Naive thymus-derived CD8-positive, alpha-beta T cell (primary cell): ENCODE results near the gene TSHZ2. TPM values are rescaled to one million over a fixed set of nuclear protein-coding genes. Genes with fewer than 3 reads are reported as not detected.

Experiments
- ATAC-seq, 2 donors: fragments of 150-1000 bp; cut with Tn5 transposase in 1 of 2; sonication (Bioruptor Pico), chemical (Tn5 transposase) in 1 of 2; 1 replicate in 1 of 2; 2 replicates in 1 of 2; pipeline ENCODE4 v1.10.0; 2021; ENCODE audit warnings: mild to moderate bottlenecking in 2 of 2, moderate library complexity in 2 of 2
- POLR2A ChIA-PET: fragments of 350-600 bp; sonication (Branson Sonifier 250); formaldehyde crosslinking; loops from one replicate; lab custom pipeline; 2021; ENCODE audit warnings: antibody characterized with exemption; lab: Charles Lee
- DNase-seq, 10 donors: peaks; one replicate each; pipeline versions ENCODE4 v3.0.0 to v3.0.0-alpha.2; 2020 to 2022
- H3K27ac Mint-ChIP-seq, 10 donors: one replicate each; pipeline ENCODE4 v1.8.0; 2020 to 2022; ENCODE audit warnings: mild to moderate bottlenecking in 10 of 10, mixed read lengths in 10 of 10, moderate library complexity in 4 of 10, inconsistent platforms in 1 of 10
- H3K27me3 Mint-ChIP-seq, 5 donors: one replicate each; pipeline ENCODE4 v1.8.0; 2021 to 2022; ENCODE audit warnings: mixed read lengths in 5 of 5
- H3K36me3 Mint-ChIP-seq, 3 donors: one replicate each; pipeline ENCODE4 v1.8.0; 2020 to 2022; ENCODE audit warnings: mixed read lengths in 3 of 3, mild to moderate bottlenecking in 2 of 3, inconsistent platforms in 1 of 3
- H3K4me1 Mint-ChIP-seq, 4 donors: one replicate each; pipeline ENCODE4 v1.8.0; 2021 to 2022; ENCODE audit warnings: mixed read lengths in 4 of 4
- H3K4me3 Mint-ChIP-seq, 10 donors: one replicate each; pipeline ENCODE4 v1.8.0; 2020 to 2022; ENCODE audit warnings: mild to moderate bottlenecking in 10 of 10, mixed read lengths in 10 of 10, moderate library complexity in 6 of 10, inconsistent platforms in 1 of 10
- H3K9me3 Mint-ChIP-seq, 9 donors: one replicate each; pipeline ENCODE4 v1.8.0; 2020 to 2022; ENCODE audit warnings: mixed read lengths in 9 of 9, mild to moderate bottlenecking in 3 of 9, inconsistent platforms in 1 of 9, moderate library complexity in 1 of 9
- polyA plus RNA-seq, 3 donors: library from polyadenylated mRNA; unstranded; fragments of 300-500 nt; fragmentation: Illumina TruSeq; gene quantifications; one replicate each; pipeline ENCODE4 v1.2.3, GENCODE V29; 2021
- total RNA-seq, 8 experiments: library from RNA in 2 of 8; stranded (reverse) in 2 of 8; gene quantifications; one replicate each; pipeline ENCODE4 v1.2.3 and lab custom pipeline; 2021 to 2026

TSHZ2 gene
- total and polyA plus RNA-seq, 5 experiments from 2014 or later = 0.42 to 10.0 (median 5.1) TPM; not detected in 1

DNA sequence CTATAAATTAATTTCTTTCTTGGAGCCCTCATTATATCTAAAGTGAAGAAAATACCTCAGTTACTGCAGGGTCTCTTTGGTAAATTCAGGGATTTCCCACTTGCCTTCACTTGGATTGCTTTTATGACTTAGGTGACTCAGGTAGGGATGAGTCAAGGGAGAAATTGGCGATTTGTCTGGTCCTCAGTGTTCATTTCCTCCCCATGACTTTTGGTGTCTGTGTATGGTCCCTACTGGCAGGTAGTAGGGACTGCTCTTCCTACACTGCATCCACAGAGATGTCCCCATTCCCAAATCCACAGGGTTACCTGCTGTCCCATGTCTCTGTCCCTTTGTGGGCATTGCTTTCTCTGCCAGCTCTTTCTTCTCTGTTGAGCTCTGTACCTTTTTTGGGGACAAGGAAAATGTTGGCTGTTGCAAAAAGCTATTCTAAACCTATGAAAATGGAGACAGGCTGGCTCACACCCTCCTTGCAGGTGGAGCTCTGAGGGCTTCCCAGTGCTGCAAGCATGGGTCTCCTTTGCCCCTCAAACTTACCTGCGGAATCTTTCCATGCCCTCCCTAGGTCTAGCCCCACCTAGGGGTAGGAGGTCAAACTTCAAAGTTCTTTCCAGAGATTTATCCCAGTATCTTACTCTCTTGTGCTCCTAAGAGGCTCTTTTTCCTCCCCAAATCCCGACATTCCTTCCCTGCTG lies 409.6 kb downstream of the TSHZ2 start:
- Mint-ChIP-seq H3K4me3 (no peak overlapping the region), H3K27ac (peak overlapping the region in 2 of 10 donors; percentile 23 to 41), H3K9me3 (peaks cover 0 to 2% (median 0%) of the 10 kb centered on the region in 9 donors), H3K4me1 (peaks cover 0 to 5% (median under 1%) of the 10 kb centered on the region in 4 donors), H3K36me3 (peaks cover 0 to 2% (median 0%) of the 10 kb centered on the region in 3 donors), H3K27me3 (no peaks in the 10 kb centered on the region)
- POLR2A ChIA-PET = no interaction called here
- DNase-seq = no peak
- ATAC-seq = no peak

DNA sequence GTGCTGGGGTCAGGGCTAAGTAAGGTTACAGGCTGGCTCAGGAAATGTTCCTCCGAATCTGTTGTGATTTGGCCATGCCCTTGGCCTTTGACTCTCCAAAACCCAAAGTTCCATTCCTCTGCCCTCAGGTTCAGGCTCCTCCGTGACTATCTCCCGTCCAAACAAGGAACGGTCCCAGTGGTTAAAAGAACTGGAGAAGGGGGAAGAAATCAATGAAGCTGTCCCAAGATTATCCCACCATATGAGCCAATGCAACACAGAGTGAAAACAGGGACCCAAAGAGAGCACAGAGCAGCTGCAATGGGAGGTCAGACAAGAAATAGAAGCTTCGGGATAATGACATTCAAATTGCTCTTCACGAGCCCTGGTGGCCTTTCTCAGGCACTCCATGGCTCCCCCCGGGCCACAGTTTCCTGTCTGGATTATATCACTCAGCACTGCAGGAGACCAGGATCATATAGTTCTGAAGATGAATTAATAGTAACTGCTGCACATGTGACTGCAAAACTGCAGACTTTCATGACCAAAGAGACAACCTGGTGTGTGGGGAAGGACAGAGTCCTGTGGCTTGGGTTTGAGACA lies 410.2 kb downstream of the TSHZ2 start:
- Mint-ChIP-seq H3K27ac (peak overlapping the region in 3 of 10 donors; percentile 35 to 78 (median 61)), H3K4me1 (peaks cover 0 to 10% (median 4%) of the 10 kb centered on the region in 4 donors), H3K9me3 (no peaks in the 10 kb centered on the region), H3K4me3 (no peak overlapping the region), H3K36me3 (no peaks in the 10 kb centered on the region), H3K27me3 (no peaks in the 10 kb centered on the region)
- POLR2A ChIA-PET = no interaction called here
- ATAC-seq = no peak
- no peak for DNase-seq

DNA sequence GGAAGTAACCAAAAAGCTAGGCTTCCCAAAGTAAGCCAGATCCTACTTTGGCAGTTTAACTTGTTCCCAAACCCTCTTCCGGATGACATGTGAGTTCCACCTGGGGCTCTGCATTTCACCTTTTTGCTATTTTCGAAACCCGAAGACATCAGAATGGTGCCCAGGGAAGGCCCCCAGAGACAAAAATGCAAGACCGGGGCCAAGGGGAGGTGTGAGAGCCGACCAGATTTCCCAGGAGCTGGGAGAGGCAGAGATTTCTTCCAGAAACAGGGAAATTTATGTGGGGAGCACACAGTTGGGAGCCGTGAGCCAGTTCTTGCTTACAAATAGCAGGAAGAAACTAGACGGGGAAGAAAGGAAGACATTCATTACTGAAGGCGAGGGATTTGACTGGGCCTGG lies 411.8 kb downstream of the TSHZ2 start:
- Mint-ChIP-seq H3K4me1 (peaks cover 2 to 26% (median 19%) of the 10 kb centered on the region in 4 donors), H3K27me3 (no peaks in the 10 kb centered on the region), H3K36me3 (no peaks in the 10 kb centered on the region), H3K27ac (peak overlapping the region in 3 of 10 donors; percentile 37 to 75 (median 64)), H3K4me3 (no peak overlapping the region), H3K9me3 (no peaks in the 10 kb centered on the region)
- POLR2A ChIA-PET = no interaction called here
- no peak for DNase-seq
- no peak for ATAC-seq

- ATAC-seq (no peak), DNase-seq (no peak)
- Mint-ChIP-seq H3K27ac (peak overlapping the region in 7 of 10 donors; percentile 4 to 82 (median 70)), H3K9me3 (no peaks in the 10 kb centered on the region), H3K4me3 (no peak overlapping the region), H3K36me3 (no peaks in the 10 kb centered on the region), H3K27me3 (no peaks in the 10 kb centered on the region), H3K4me1 (peaks cover 7 to 31% (median 24%) of the 10 kb centered on the region in 4 donors)
- POLR2A ChIA-PET = no interaction called here
Measured at GRCh38 chr20:53384392-53384791, 412.2 kb downstream of the TSHZ2 start.

DNA sequence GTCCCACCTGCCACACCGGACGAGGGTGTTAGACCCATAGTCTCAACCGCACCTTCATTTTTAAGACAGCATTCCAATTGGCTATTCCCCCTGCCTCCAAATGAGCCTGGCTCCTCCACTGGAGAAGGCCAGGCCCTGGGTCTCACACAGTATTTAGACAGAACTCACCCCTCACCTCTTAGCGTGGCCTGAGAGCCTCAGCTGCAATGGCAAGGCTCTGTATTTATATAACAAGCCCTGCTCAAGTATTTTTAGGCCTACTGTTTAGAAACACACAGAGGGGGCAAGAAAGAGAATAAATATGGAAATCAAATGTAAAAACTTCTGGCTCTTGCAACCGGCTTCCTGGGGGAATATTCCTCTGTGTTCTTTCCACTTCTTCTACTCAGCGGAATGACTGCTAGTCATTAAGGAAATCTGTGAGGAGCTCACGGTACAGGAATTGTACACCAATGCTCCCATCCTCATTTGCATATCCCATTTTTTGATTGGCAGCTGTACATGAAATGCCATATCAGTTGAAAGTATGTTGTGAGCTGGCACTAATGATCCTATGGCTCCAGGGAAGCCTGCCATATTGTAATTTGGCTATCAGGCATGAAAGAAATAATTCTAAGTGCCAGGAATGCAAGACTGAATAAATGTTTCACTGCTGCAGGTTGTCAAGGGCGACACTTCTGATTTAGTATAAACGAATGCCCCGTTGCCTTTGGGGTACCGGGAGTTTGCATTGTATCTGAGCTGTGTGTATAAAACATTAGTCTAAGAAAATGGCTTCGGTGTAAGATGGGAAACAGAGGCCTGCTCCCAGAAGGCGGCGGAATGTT lies 414.0 kb downstream of the TSHZ2 start:
- H3K27me3 Mint-ChIP-seq = peaks cover 0 to 2% (median 0%) of the 10 kb centered on the region in 5 donors
- H3K4me1 Mint-ChIP-seq = peaks cover 13 to 47% (median 31%) of the 10 kb centered on the region in 4 donors
- DNase-seq (peak in 2 of 10 donors; percentile 16 to 21), ATAC-seq (no peak)
- H3K9me3 Mint-ChIP-seq = no peaks in the 10 kb centered on the region
- H3K27ac Mint-ChIP-seq = peak overlapping the region in 9 of 10 donors; percentile 12 to 97 (median 88)
- POLR2A ChIA-PET = interaction anchor here (1.6 kb wide), 1 partner anchor 9 kb away, joined by 3 read pairs; no protein-coding TSS in a partner anchor
- H3K4me3 Mint-ChIP-seq = peak overlapping the region in 1 of 10 donors; percentile 27
- H3K36me3 Mint-ChIP-seq = no peaks in the 10 kb centered on the region

DNA sequence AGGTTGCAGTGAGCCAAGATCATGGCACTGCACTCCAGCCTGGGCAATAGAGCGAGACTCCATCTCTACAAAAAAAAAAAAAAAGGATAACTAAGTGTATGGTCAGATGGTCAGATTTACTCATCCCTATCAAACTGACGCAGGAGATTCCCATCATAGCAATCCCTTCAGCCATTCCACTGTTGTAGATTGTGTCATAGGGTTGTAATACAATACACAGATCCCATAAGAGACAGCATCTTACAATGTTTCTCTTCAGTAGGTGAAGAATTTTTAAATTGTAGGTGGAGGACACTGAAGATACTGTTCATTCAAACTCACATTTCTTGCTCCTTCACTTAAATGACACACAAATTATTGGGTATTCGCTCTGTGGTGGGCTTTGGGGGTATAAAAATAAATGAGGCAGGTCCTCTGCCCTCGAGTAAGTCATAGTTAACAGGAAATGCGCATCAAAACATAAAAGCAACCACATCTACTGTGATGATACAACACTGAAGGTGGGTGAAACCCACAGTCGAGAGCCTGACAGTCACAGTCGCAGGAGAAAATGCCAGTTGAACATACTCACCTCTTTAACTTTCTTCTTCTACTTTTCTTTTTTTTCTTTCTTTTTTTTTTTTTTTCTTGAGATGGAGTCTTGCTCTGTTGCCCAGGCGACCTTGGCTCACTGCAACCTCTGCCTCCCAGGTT lies 416.0 kb downstream of the TSHZ2 start:
- H3K27ac Mint-ChIP-seq = peak overlapping the region; percentile 69 to 97 (median 88)
- H3K4me1 Mint-ChIP-seq = peaks cover 14 to 50% (median 31%) of the 10 kb centered on the region in 4 donors
- POLR2A ChIA-PET = no interaction called here
- H3K36me3 Mint-ChIP-seq = no peaks in the 10 kb centered on the region
- ATAC-seq (peak; percentile 98), DNase-seq (peak; percentile 12 to 92 (median 68))
- no peaks in the 10 kb centered on the region for H3K9me3 Mint-ChIP-seq
- peaks cover 0 to 4% (median 0%) of the 10 kb centered on the region in 5 donors for H3K27me3 Mint-ChIP-seq
- H3K4me3 Mint-ChIP-seq = peak overlapping the region; percentile 26 to 64 (median 45)

DNA sequence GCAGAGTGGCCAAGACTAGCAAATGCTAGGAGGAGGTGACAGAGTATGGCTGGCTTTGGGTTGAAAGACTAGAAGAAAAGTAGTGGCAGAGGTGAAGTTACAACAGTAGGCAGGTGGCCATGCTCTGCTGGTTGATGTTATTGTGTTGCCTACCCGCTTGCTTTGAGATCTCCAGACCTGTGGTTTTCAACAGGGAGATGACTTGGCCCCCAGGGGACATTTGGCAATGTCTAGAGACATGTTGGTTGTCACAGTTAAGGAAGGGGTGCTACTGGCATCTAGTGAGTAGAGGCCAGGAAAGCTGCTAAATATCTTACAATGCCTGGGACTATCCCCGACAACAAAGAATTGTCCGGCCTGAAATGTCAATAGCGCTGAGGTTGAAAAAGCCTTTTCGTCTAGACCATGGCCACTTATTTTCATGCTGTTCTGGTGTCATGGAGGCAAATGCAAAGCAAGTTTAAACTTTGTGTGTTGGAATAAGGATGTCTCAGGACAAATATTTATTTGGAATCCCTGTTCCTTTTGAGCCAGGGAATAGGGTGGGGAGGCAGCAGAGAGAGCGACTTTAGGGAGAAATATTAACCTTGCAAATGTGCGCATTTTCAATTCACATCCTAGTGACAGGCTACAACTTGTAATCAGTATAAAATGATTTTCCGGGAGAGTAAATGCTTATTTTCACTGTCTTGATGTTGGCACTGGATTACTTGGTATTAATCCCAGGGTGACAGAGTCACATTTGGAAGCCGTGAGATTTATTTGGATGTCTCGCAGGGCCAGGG lies 417.6 kb downstream of the TSHZ2 start:
- ATAC-seq = no peak
- Mint-ChIP-seq H3K9me3 (no peaks in the 10 kb centered on the region), H3K27ac (peak overlapping the region; percentile 9 to 97 (median 88)), H3K27me3 (peaks cover 0 to 4% (median 0%) of the 10 kb centered on the region in 5 donors), H3K4me3 (peak overlapping the region in 6 of 10 donors; percentile 21 to 64 (median 45)), H3K4me1 (peaks cover 14 to 50% (median 32%) of the 10 kb centered on the region in 4 donors), H3K36me3 (no peaks in the 10 kb centered on the region)
- POLR2A ChIA-PET = no interaction called here
- DNase-seq = no peak

GRCh38 chr20:53390770-53391169 lies 418.6 kb downstream of the TSHZ2 start:
- H3K27me3 Mint-ChIP-seq = peaks cover 0 to 4% (median 0%) of the 10 kb centered on the region in 5 donors
- H3K4me1 Mint-ChIP-seq = peaks cover 18 to 57% (median 35%) of the 10 kb centered on the region in 4 donors
- POLR2A ChIA-PET = no interaction called here

DNA sequence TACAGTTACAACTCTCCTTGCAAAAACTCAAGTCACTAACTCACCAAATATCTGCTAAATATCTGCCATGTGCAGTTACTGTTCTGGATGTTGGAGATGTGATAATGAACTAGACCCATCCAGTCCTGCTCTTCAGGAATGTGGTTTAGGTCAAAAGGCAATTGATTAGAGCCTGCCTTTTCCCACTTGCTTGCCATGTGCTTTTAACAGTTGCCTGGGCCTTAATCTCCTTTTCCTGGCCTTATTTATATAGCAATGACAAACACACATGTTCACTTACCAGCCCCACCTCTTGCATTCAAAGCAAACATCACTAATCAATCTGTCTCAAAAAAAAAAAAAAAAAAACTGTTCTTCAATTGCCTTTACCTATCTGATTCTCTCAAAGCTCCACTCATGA lies 422.3 kb downstream of the TSHZ2 start:
- POLR2A ChIA-PET = interaction anchor here (0.7 to 0.8 kb wide), 3 partner anchors 8 to 172 kb away, joined by 3 to 4 read pairs (median 3); no protein-coding TSS in a partner anchor
- DNase-seq (no peak), ATAC-seq (no peak)
- peaks cover 10 to 31% (median 18%) of the 10 kb centered on the region in 4 donors for H3K4me1 Mint-ChIP-seq
- no peak overlapping the region for H3K4me3 Mint-ChIP-seq
- H3K9me3 Mint-ChIP-seq = peaks cover 0 to 2% (median 0%) of the 10 kb centered on the region in 9 donors
- H3K27ac Mint-ChIP-seq = no peak overlapping the region
- peaks cover 0 to 4% (median 0%) of the 10 kb centered on the region in 5 donors for H3K27me3 Mint-ChIP-seq
- H3K36me3 Mint-ChIP-seq = no peaks in the 10 kb centered on the region

More at GRCh38 chr20:53390770-53391169, 418.6 kb downstream of the TSHZ2 start:
- H3K27ac Mint-ChIP-seq = peak overlapping the region in 7 of 10 donors; percentile 5 to 93 (median 59)
- DNase-seq (no peak), ATAC-seq (no peak)
- H3K9me3 Mint-ChIP-seq = no peaks in the 10 kb centered on the region
- H3K4me3 Mint-ChIP-seq = no peak overlapping the region
- H3K36me3 Mint-ChIP-seq = no peaks in the 10 kb centered on the region

GRCh38 chr20:53395188-53395923 lies 423.2 kb downstream of the TSHZ2 start:
- POLR2A ChIA-PET = interaction anchor here (0.7 to 0.8 kb wide), 3 partner anchors 9 to 173 kb away, joined by 3 to 4 read pairs (median 3); no protein-coding TSS in a partner anchor
- H3K36me3 Mint-ChIP-seq = no peaks in the 10 kb centered on the region

More at GRCh38 chr20:53395188-53395923, 423.2 kb downstream of the TSHZ2 start:
- DNase-seq = no peak
- Mint-ChIP-seq H3K27ac (peak overlapping the region in 1 of 10 donors; percentile 38), H3K27me3 (peaks cover 0 to 4% (median 0%) of the 10 kb centered on the region in 5 donors), H3K4me1 (peaks cover 11 to 31% (median 18%) of the 10 kb centered on the region in 4 donors), H3K9me3 (peaks cover 0 to 2% (median 0%) of the 10 kb centered on the region in 9 donors), H3K4me3 (no peak overlapping the region)
- no peak for ATAC-seq
